ENCODE data around the gene ITGA1.

ITGA1 gene

DNA sequence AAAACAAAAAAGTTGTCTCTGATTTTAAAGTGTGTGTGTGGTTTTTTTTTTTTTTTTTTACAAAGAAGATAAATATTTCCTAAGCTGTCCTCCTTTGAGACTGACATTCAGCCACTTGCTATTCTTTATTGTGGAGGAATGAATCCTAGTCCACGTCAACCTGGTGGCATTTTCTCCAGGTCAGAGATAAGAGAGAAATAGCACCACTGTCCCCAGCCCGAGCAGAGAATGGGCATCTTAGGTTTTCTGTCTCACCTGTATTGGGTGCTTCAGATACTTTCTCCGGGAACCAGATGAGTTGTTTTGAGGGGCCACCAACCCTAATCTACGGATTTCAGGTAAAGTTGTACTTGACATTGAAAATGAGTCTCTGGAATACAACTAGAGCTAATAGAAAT lies 202.8 kb downstream of the ITGA1 start:
- H3K9me3 ChIP-seq (ENCODE audit: control insufficient read depth, low read length): no peaks in the 10 kb centered on the region
- peak overlapping the region; percentile 84 for H2AFZ ChIP-seq
- peaks cover 10% of the 10 kb centered on the region for H3K79me2 ChIP-seq
- H3K4me2 ChIP-seq (ENCODE audit: low read length): peak overlapping the region; percentile 54
- H3K27me3 ChIP-seq (ENCODE audit: control insufficient read depth, insufficient read depth, low read length): no peaks in the 10 kb centered on the region
- peaks cover 11% of the 10 kb centered on the region for H3K4me1 ChIP-seq
- H3K9ac ChIP-seq: no peak overlapping the region
- no peak overlapping the region for H3K27ac ChIP-seq
- H3K36me3 ChIP-seq (ENCODE audit: control insufficient read depth, insufficient read depth, low read length): no peaks in the 10 kb centered on the region
- peak overlapping the region; percentile 51 for H3K4me3 ChIP-seq (ENCODE audit: low read depth, low read length)
- TF ChIP-seq, protein P1, sequence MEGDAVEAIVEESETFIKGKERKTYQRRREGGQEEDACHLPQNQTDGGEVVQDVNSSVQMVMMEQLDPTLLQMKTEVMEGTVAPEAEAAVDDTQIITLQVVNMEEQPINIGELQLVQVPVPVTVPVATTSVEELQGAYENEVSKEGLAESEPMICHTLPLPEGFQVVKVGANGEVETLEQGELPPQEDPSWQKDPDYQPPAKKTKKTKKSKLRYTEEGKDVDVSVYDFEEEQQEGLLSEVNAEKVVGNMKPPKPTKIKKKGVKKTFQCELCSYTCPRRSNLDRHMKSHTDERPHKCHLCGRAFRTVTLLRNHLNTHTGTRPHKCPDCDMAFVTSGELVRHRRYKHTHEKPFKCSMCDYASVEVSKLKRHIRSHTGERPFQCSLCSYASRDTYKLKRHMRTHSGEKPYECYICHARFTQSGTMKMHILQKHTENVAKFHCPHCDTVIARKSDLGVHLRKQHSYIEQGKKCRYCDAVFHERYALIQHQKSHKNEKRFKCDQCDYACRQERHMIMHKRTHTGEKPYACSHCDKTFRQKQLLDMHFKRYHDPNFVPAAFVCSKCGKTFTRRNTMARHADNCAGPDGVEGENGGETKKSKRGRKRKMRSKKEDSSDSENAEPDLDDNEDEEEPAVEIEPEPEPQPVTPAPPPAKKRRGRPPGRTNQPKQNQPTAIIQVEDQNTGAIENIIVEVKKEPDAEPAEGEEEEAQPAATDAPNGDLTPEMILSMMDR (IDR thresholded peaks at IDR 0.05): no peak

DNA sequence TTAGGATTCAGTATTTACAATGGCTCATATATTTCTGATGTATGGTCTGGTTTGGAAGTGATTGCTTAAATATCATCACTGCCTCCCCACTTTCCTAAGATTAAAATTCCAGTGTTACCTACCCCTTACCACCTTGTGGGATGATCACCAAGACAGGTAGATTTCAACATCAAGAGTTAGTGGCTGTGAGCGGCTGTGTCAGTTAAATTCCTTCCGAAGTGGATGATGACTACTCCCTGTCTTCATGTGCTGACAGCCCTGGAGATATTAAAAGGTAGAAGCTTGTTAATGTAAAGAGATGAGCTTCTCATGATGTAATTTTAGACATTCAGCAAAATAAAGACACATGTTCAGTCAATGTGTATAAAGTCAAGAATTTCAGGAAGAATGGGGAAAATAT lies 205.7 kb downstream of the ITGA1 start:
- Histone ChIP-seq H3K27ac (no peak overlapping the region), H3K4me1 (peaks cover 12% of the 10 kb centered on the region), H2AFZ (no peak overlapping the region), H3K4me2 (ENCODE audit: low read length) (no peak overlapping the region), H3K4me3 (ENCODE audit: low read depth, low read length) (no peak overlapping the region), H3K36me3 (ENCODE audit: control insufficient read depth, insufficient read depth, low read length) (peaks cover 2% of the 10 kb centered on the region), H3K79me2 (peaks cover 10% of the 10 kb centered on the region), H3K9me3 (ENCODE audit: control insufficient read depth, low read length) (no peaks in the 10 kb centered on the region), H3K27me3 (ENCODE audit: control insufficient read depth, insufficient read depth, low read length) (no peaks in the 10 kb centered on the region), H3K9ac (no peak overlapping the region)
- TF ChIP-seq, protein P1 (IDR thresholded peaks at IDR 0.05): no peak

DNA sequence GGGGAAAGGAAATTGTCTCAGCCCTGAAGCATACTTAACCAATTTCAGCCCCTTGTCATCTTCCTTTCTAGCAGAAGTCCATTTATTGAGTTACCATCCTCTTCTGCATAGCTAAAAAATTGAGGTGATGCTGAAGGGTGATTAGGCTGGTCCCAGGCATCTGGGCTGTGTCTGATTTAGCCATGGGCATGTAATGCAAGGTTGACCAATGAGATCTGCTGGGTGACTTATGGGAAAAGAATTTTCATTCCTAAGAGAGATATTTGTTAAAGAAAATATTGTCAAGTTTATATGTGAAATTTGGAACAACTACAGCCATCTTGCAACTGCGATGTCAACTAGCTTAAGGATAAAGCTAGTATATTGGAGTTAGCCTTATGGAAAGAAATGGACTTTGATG lies 206.6 kb downstream of the ITGA1 start:
- Histone ChIP-seq H3K4me1 (peaks cover 12% of the 10 kb centered on the region), H3K4me3 (ENCODE audit: low read depth, low read length) (no peak overlapping the region), H3K9me3 (ENCODE audit: control insufficient read depth, low read length) (no peaks in the 10 kb centered on the region), H3K27me3 (ENCODE audit: control insufficient read depth, insufficient read depth, low read length) (no peaks in the 10 kb centered on the region), H2AFZ (no peak overlapping the region), H3K36me3 (ENCODE audit: control insufficient read depth, insufficient read depth, low read length) (peaks cover 2% of the 10 kb centered on the region), H3K4me2 (ENCODE audit: low read length) (no peak overlapping the region), H3K27ac (no peak overlapping the region), H3K9ac (no peak overlapping the region), H3K79me2 (peaks cover 10% of the 10 kb centered on the region)
- TF ChIP-seq, protein P1 (IDR thresholded peaks at IDR 0.05): no peak

DNA sequence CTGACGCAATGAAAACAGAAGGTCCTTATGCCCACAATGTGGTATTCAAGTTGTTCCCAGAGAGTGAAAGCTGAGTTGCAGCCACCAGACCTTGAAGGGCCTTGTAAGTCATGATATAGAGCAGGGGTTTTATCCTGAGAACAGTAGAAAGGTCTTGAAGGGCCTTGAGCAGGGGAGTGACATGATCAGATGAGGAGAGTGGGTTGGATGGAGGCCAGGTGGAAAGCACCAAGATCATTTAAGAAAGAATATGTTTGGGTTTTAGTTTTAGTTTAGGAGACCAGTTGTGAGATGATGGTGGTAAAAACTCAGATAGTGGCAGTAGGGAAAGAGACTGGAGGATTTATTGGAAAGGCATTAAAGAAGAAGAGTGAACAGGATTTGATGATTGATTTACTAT lies 207.4 kb downstream of the ITGA1 start:
- H2AFZ ChIP-seq: no peak overlapping the region
- H3K4me1 ChIP-seq: peaks cover 12% of the 10 kb centered on the region
- H3K27me3 ChIP-seq (ENCODE audit: control insufficient read depth, insufficient read depth, low read length): no peaks in the 10 kb centered on the region
- peaks cover 10% of the 10 kb centered on the region for H3K79me2 ChIP-seq
- H3K9me3 ChIP-seq (ENCODE audit: control insufficient read depth, low read length): no peaks in the 10 kb centered on the region
- no peak overlapping the region for H3K4me3 ChIP-seq (ENCODE audit: low read depth, low read length)
- TF ChIP-seq, protein P1 (IDR thresholded peaks at IDR 0.05): no peak
- H3K27ac ChIP-seq: no peak overlapping the region
- peaks cover 2% of the 10 kb centered on the region for H3K36me3 ChIP-seq (ENCODE audit: control insufficient read depth, insufficient read depth, low read length)
- H3K9ac ChIP-seq: no peak overlapping the region
- no peak overlapping the region for H3K4me2 ChIP-seq (ENCODE audit: low read length)

DNA sequence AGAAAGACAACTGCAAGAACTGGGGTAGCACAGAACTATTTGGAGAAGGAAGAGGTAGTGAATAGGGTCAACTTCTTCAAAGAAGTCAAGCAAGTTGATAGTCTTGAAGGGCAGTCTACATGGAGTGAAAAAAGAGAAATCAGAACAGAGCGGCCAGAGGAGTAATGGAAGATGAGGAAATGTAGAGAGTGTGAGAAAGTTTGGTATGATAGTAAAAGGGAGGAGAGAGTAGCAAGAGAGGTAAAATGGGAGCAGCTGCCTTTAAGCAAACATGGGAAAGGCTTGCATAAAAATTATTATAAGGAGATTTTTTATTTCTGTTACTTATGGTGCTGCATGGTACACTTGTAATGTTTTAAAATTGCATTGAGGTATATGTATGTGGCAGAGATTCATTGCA lies 208.2 kb downstream of the ITGA1 start:
- Histone ChIP-seq H2AFZ (no peak overlapping the region), H3K36me3 (ENCODE audit: control insufficient read depth, insufficient read depth, low read length) (peaks cover 2% of the 10 kb centered on the region), H3K4me2 (ENCODE audit: low read length) (no peak overlapping the region), H3K9me3 (ENCODE audit: control insufficient read depth, low read length) (no peaks in the 10 kb centered on the region), H3K4me1 (peaks cover 8% of the 10 kb centered on the region), H3K9ac (no peak overlapping the region), H3K79me2 (peaks cover 10% of the 10 kb centered on the region), H3K4me3 (ENCODE audit: low read depth, low read length) (no peak overlapping the region), H3K27me3 (ENCODE audit: control insufficient read depth, insufficient read depth, low read length) (no peaks in the 10 kb centered on the region), H3K27ac (no peak overlapping the region)
- TF ChIP-seq, protein P1 (IDR thresholded peaks at IDR 0.05): no peak
